Osteocyte (in vitro differentiated cells): ENCODE results near the gene SCN2A. TPM values are rescaled to one million over a fixed set of nuclear protein-coding genes. Genes with fewer than 3 reads are reported as not detected.
A peak's percentile ranks its signal among the peaks of the same experiment; 100 is the strongest.

ENCODE experiments used
- DNase-seq: peaks from one replicate; pipeline ENCODE4 v3.0.0; 2021; ENCODE audit warnings: mixed read lengths; ENCODE audit not compliant: unreplicated experiment; ENCODE audit errors: extremely low spot score
- H3K27ac Mint-ChIP-seq: one replicate; pipeline ENCODE4 v1.8.0; 2021; ENCODE audit warnings: mild to moderate bottlenecking, mixed read lengths; ENCODE audit not compliant: unreplicated experiment
- H3K27me3 Mint-ChIP-seq: one replicate; pipeline ENCODE4 v1.8.0; 2021; ENCODE audit warnings: mixed read lengths; ENCODE audit not compliant: unreplicated experiment
- H3K36me3 Mint-ChIP-seq: one replicate; pipeline ENCODE4 v1.8.0; 2021; ENCODE audit warnings: mixed read lengths; ENCODE audit not compliant: unreplicated experiment
- H3K4me1 Mint-ChIP-seq: one replicate; pipeline ENCODE4 v1.8.0; 2021; ENCODE audit warnings: mixed read lengths; ENCODE audit not compliant: unreplicated experiment
- H3K4me3 Mint-ChIP-seq: one replicate; pipeline ENCODE4 v1.8.0; 2021; ENCODE audit warnings: mild to moderate bottlenecking, moderate library complexity, mixed read lengths; ENCODE audit not compliant: unreplicated experiment
- H3K9me3 Mint-ChIP-seq: one replicate; pipeline ENCODE4 v1.8.0; 2021; ENCODE audit warnings: mixed read lengths; ENCODE audit not compliant: unreplicated experiment
- CTCF ChIP-seq: fragments of 200-600 bp; sonication (generic); IDR thresholded peaks from 2 replicates; pipeline ENCODE4 v1.5.0; 2021; ENCODE audit warnings: antibody characterized with exemption, mild to moderate bottlenecking, moderate library complexity
- total RNA-seq: library from RNA; stranded (reverse); gene quantifications from 2 replicates; pipeline ENCODE4 v1.2.1, GENCODE V29; 2021

SCN2A gene
- total RNA-seq, 1 donor from 2014 or later: 0.24 TPM

- no peaks in the 10 kb centered on the region for H3K36me3 Mint-ChIP-seq
- H3K27ac Mint-ChIP-seq: no peak overlapping the region
- H3K27me3 Mint-ChIP-seq: no peaks in the 10 kb centered on the region
- no peak overlapping the region for H3K4me3 Mint-ChIP-seq
- peaks cover 20% of the 10 kb centered on the region for H3K4me1 Mint-ChIP-seq
- H3K9me3 Mint-ChIP-seq: no peaks in the 10 kb centered on the region
- DNase-seq: no peak
- no peak for TF ChIP-seq CTCF
Observed at GRCh38 chr2:165371356-165371755, 132.1 kb downstream of the SCN2A start.

- no peak overlapping the region for H3K4me3 Mint-ChIP-seq
- TF ChIP-seq CTCF: no peak
- H3K4me1 Mint-ChIP-seq: peaks cover 27% of the 10 kb centered on the region
- no peaks in the 10 kb centered on the region for H3K36me3 Mint-ChIP-seq
- no peaks in the 10 kb centered on the region for H3K9me3 Mint-ChIP-seq
- no peak for DNase-seq
- H3K27me3 Mint-ChIP-seq: no peaks in the 10 kb centered on the region
- H3K27ac Mint-ChIP-seq: peak overlapping the region; percentile 12
Observed at GRCh38 chr2:165373278-165374010, 134.2 kb downstream of the SCN2A start.

GRCh38 chr2:165376571-165376975 is 137.4 kb downstream of the SCN2A start:
- peaks cover 27% of the 10 kb centered on the region for H3K4me1 Mint-ChIP-seq
- no peaks in the 10 kb centered on the region for H3K36me3 Mint-ChIP-seq
- no peaks in the 10 kb centered on the region for H3K9me3 Mint-ChIP-seq
- no peak for DNase-seq
- H3K4me3 Mint-ChIP-seq: no peak overlapping the region
- H3K27me3 Mint-ChIP-seq: no peaks in the 10 kb centered on the region
- no peak overlapping the region for H3K27ac Mint-ChIP-seq
- no peak for TF ChIP-seq CTCF

GRCh38 chr2:165382362-165382761 is 143.1 kb downstream of the SCN2A start:
- no peak for DNase-seq
- Mint-ChIP-seq H3K27me3 (peaks cover 7% of the 10 kb centered on the region), H3K27ac (no peak overlapping the region), H3K4me3 (no peak overlapping the region), H3K9me3 (no peaks in the 10 kb centered on the region), H3K4me1 (no peaks in the 10 kb centered on the region), H3K36me3 (no peaks in the 10 kb centered on the region)
- TF ChIP-seq CTCF: no peak

GRCh38 chr2:165390875-165391274 is 151.7 kb downstream of the SCN2A start:
- Mint-ChIP-seq H3K4me3 (no peak overlapping the region), H3K9me3 (no peaks in the 10 kb centered on the region), H3K27me3 (peaks cover 32% of the 10 kb centered on the region), H3K4me1 (no peaks in the 10 kb centered on the region), H3K36me3 (no peaks in the 10 kb centered on the region), H3K27ac (no peak overlapping the region)
- no peak for DNase-seq
- TF ChIP-seq CTCF: no peak
